Stimulated activated CD4-positive, alpha-beta T cell treated with anti-CD3 and anti-CD28 coated beads, Interleukin-4, amount 100 ng/mL, for 24 hours (primary cell): Measurements from ENCODE around the gene RBMS1.
"Not testable (repeated sequence)": the region's sequence is repeated elsewhere in the genome, so short reads cannot be mapped to it uniquely, and the experiment has no call there.

Experiments used
- DNase-seq: peaks from one replicate; pipeline ENCODE4 v3.0.0-alpha.2; 2020

The RBMS1 gene

DNA sequence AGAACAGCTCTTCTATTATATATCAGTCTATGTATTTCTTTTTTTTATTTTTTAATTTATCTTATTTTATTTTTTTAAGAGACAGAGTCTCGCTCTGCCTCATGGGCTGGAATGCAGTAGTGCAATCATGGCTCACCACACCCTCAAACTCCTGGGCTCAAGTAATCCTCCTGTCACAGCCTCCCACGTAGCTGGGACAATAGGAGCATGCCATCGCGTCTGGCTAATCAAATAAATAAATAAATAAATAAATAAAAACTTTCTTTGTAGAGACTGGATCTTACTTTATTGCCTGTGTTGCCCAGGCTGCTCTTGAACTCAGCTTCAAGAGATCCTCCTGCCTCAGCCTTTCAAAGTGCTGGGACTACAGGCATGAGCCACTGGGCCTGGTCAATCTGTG, 117.0 kb downstream of the RBMS1 start:
- DNase-seq, result no peak

GRCh38 chr2:160375802-160376469, 117.7 kb downstream of the RBMS1 start:
- no peak for DNase-seq

- no peak for DNase-seq
These were observed 118.6 kb downstream of the RBMS1 start for GRCh38 chr2:160375037-160375436.

- DNase-seq, result no peak
These were observed 119.9 kb downstream of the RBMS1 start for GRCh38 chr2:160373666-160374065.

- no peak for DNase-seq
These were observed 120.3 kb downstream of the RBMS1 start for GRCh38 chr2:160373263-160373662.

GRCh38 chr2:160372585-160372984, 121.0 kb downstream of the RBMS1 start:
- DNase-seq, result no peak

DNA sequence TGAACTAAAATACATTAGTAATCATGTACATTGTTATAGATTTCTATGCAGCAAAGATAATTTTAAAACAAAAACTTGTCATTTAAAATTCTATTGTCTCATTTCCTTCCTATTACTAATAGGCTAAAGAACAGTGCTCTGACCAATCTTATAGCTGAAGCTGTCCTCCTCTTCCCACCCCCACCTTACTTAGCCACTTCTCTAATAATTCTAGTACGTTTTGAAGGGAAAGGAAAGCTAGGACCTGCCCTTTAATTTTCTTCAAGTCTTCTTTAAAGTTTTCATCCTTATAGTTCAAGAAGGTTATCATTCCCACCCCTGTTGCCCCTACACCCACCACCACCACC, 121.6 kb downstream of the RBMS1 start:
- no peak for DNase-seq

DNA sequence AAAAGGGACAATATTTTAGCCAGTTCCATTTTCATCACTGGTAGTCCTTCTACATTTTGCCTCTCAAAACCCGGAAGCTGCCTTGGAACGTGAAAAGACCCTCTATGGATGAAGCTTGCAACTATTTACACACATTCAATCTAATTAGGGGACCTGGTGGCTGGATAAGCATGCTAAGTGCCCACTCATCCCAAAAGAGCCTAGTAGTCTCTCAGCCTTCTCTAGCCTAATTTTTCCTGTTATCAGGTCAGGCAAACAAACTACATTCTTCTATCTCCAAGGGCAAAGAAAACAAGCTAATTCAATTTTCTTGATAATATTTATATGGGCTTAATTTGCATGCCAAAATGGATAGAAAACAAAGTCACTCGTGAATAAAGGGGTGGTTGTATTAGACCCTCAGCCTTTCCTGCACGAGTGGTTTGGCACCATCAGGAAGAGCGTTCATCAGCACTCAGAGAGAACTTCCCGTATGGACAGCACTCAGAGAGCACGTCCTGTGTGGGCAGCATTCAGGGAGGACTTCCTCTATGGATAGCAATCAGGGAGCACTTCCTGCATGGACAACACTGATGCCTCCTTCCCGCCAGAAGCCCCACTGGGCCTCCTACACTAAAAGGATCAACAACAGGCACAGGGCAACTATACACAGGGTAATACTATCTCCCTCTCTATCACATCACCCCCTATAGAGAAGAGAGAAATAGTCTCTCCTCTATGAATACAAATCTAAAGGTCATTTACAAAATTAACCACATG, 122.2 kb downstream of the RBMS1 start:
- DNase-seq, result no peak

- no peak for DNase-seq
These were observed 124.3 kb downstream of the RBMS1 start for GRCh38 chr2:160368988-160369930.

- DNase-seq, result no peak
These were observed 125.7 kb downstream of the RBMS1 start for GRCh38 chr2:160367887-160368286.

DNA sequence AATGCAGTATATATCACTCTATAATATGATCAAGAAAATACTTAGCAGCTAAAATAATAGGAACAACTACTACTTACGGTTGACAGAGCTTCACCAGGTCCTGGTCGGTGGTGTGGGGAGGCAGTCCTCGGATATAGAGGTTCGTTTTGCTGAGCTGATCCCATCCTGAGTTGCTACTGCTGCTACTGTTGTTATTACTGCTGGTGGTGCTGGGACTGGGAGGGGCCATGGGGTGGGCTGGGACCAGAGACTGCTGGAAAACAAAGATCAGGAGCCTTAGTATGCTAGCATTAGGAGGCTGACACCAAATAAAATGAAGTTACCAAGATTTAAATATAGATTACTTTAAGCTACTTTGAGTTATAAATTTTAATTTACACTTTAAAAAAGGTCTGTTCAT, 126.5 kb downstream of the RBMS1 start:
- not testable (repeated sequence) for DNase-seq

DNA sequence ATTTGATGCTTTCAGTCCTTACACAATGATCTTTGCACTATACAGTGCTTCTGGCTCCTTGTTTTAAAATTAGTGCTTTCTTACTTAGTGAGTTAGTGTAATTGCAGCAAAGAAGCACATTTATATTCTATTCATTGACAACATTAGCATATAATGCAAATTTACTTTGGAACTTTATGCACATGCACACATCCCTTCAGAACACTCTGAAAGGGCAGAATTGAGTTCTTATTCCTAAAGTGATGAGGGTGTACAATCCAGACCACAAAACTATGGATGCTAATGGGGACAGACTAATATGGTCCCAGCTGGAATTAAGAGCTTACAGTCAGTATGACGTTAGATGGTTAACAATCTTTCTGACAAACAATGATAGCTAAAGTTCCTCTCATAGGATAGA, 127.1 kb downstream of the RBMS1 start:
- DNase-seq, result no peak

DNA sequence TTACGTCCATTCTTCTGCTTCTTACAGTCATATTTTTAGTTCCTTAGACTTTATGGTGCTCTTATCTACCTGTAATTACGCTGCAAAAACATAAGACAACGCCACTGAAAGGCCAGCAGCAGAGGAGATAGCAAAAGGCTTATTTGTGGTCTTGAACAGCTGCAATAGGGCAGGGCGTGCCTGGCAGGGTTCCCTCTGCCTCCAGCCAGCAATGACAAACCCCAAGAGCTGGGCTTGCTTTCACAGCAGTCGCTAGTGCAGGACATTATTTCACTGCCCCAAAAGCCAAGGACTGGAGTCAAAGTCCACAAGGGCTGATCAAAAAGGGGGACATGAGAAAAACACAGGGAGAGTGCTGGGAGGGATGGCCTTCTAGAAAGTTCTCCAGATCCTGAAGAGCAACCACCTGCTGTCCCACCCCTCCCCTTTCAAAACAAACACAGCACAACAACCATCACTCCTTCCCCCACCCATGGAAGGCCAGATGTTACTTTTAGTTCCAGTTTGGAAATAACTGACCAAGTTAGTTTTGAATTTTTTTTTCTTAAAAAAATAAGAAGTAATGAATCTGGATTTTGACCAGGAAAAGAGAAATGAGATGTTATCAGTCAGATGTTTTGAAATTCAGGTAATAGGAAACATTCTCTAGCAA, 127.8 kb downstream of the RBMS1 start:
- no peak for DNase-seq

DNA sequence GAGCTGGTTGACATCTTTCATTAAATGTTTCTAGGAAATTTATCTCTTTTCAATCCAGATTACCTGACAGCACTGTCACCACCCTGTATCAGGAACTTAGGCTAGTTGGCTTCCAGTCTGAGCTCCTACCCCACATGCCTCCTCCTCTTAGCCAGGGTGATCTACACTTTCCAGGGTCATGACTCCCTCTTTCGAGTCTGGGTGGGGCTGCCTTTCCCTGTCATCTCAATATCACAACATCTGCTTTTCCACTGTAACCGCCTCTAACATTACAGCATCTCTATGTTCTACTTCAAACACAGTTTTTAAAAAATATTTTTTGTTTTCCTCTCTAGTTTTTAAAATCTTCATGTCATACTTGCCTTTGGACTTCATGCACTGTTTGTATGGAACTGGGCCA, 129.2 kb downstream of the RBMS1 start:
- DNase-seq, result no peak

DNA sequence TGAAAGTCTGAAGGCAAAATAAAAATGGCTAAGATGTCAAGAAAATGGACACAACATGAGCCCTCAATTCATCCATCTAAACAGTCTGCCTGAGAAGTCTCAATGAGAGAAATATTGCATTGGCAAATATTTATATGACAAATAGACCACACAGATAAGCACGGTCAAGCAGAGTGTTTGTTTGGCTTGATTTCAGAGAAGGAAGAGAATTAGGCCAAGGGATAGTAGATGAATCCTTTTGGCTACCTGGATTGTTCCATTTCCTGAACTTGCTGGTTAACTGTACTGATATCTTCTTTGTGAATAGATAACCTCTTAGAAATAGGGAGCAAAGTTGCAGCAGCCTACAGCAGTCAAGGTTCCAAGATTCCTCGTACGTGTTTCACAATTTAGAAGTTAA, 129.6 kb downstream of the RBMS1 start:
- DNase-seq, result no peak

- DNase-seq, result no peak
These were observed 130.6 kb downstream of the RBMS1 start for GRCh38 chr2:160363055-160363454.

DNA sequence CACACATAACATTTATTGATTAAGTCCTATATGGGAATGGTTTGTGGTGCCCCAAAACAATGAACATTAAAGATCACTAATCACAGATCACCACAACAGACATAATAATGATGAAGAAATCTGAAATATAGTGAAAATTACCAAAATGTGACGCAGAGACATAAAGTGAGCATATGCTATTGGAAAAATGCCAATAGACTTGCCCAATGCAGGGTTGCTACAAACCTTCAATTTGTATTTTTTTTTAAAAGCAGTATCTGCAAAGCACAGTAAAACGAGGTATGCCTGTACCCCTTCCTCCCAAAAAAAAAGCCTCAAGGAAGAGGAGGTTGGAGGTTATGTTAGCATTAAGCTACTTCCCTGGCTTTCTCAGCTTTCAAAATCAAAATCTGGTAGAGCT, 131.1 kb downstream of the RBMS1 start:
- DNase-seq, result no peak

GRCh38 chr2:160362018-160362417, 131.6 kb downstream of the RBMS1 start:
- no peak for DNase-seq

GRCh38 chr2:160360089-160360757, 133.4 kb downstream of the RBMS1 start:
- no peak for DNase-seq

DNA sequence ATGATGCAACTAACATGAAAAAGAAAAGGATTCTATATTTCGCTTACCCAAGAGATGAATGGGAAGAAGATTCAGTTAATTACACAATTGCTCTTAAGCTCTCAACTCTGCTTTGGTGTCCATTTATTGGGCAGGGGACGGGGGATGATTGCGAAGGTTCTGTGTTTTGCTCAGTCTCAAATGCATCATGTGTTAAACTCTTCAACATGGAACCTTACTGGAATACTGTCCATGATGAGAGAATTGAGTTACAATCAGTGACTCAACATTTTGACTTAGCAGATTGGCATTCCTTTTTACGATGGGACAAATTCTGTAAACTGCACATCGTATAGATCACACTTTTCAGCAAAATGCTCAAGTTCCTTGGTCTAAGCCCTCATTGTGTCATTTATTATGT, 135.6 kb downstream of the RBMS1 start:
- no peak for DNase-seq

DNA sequence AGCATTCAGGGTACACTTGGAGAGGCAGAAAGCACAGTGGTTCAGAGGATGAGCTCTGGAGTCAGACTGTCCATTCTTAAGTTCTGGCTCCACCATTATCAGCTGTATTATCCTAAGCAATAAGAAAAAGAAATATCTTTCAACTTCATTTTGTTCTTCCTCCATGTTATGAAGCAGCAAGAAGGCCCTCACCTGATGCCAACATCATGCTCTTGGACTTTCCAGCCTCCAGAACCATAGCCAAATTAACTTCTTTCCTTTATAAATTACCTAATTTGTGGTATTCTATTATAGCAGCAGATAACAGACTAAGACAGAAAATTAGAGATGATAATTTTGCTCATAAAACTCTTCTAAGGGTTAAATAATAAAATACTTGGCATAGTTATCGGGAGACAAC, 137.1 kb downstream of the RBMS1 start:
- DNase-seq, result no peak

GRCh38 chr2:160355080-160355479, 138.5 kb downstream of the RBMS1 start:
- no peak for DNase-seq

DNA sequence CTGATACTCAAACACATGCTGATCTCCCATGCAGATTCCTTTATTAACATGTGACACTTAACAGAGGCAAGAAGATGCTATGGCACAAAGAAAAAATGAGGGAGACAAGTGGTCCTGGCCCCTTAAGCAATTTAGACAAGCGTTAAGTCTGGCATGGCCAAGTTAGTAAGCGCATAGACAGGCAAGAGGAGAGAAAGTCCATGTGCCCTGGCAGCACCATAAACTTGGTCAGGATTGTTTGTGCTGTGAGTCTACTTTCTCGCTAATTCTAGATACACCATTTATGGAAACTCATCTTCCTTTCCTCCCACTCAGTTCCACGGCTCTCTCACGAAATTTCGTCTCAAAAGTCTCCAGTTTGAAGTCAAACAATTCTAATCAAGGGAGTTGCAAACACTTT, 138.9 kb downstream of the RBMS1 start:
- no peak for DNase-seq
